Activated naive CD4-positive, alpha-beta T cell treated with Interleukin-2 at 50 U/mL for 16 hours (primary cell): ENCODE results near the gene KCNIP4.

ENCODE experiments used
- DNase-seq: peaks from one replicate; pipeline ENCODE4 v3.0.0-alpha.2; 2020

Gene KCNIP4

GRCh38 chr4:21752616-21753015, 196.0 kb downstream of the KCNIP4 start:
- no peak for DNase-seq

GRCh38 chr4:21749924-21750323, 198.6 kb downstream of the KCNIP4 start:
- no peak for DNase-seq

GRCh38 chr4:21749412-21749811, 199.2 kb downstream of the KCNIP4 start:
- DNase-seq: no peak

- DNase-seq: no peak
Observed at GRCh38 chr4:21744046-21744445, 204.5 kb downstream of the KCNIP4 start.

- no peak for DNase-seq
Observed at GRCh38 chr4:21742326-21742725, 206.2 kb downstream of the KCNIP4 start.

- no peak for DNase-seq
Observed at GRCh38 chr4:21738821-21739220, 209.8 kb downstream of the KCNIP4 start.

GRCh38 chr4:21735866-21736265, 212.7 kb downstream of the KCNIP4 start:
- DNase-seq: no peak

- no peak for DNase-seq
Observed at GRCh38 chr4:21733894-21734630, 214.5 kb downstream of the KCNIP4 start.

GRCh38 chr4:21728304-21728703, 220.3 kb downstream of the KCNIP4 start:
- DNase-seq: no peak

- no peak for DNase-seq
Observed at GRCh38 chr4:21726255-21726815, 222.2 kb downstream of the KCNIP4 start.

- DNase-seq: no peak
Observed at GRCh38 chr4:21722157-21722839, 226.3 kb downstream of the KCNIP4 start.

- DNase-seq: no peak
Observed at GRCh38 chr4:21716531-21716930, 232.0 kb downstream of the KCNIP4 start.

GRCh38 chr4:21710179-21710835, 238.3 kb downstream of the KCNIP4 start:
- DNase-seq: no peak

GRCh38 chr4:21709761-21710160, 238.8 kb downstream of the KCNIP4 start:
- no peak for DNase-seq

GRCh38 chr4:21709031-21709430, 239.5 kb downstream of the KCNIP4 start:
- DNase-seq: no peak

GRCh38 chr4:21699446-21699845, 249.1 kb downstream of the KCNIP4 start:
- no peak for DNase-seq

GRCh38 chr4:21697583-21697982, 251.0 kb downstream of the KCNIP4 start:
- no peak for DNase-seq

GRCh38 chr4:21695141-21695540, 253.4 kb downstream of the KCNIP4 start:
- DNase-seq: no peak

GRCh38 chr4:21692241-21692640, 256.3 kb downstream of the KCNIP4 start:
- no peak for DNase-seq

GRCh38 chr4:21688596-21689265, 259.8 kb downstream of the KCNIP4 start:
- no peak for DNase-seq

GRCh38 chr4:21685911-21686310, 262.7 kb downstream of the KCNIP4 start:
- no peak for DNase-seq

- no peak for DNase-seq
Observed at GRCh38 chr4:21680326-21680898, 268.2 kb downstream of the KCNIP4 start.

- DNase-seq: no peak
Observed at GRCh38 chr4:21678711-21679110, 269.9 kb downstream of the KCNIP4 start.
